ENCODE measurements around the gene NPLOC4. TPM values are rescaled to one million over a fixed set of nuclear protein-coding genes. Genes with fewer than 3 reads are reported as not detected.
A peak's percentile ranks its signal among the peaks of the same experiment; 100 is the strongest.

NPLOC4 gene
- total and polyA plus RNA-seq, 8 donors = 50.5 to 122 (median 56.5) TPM

DNA sequence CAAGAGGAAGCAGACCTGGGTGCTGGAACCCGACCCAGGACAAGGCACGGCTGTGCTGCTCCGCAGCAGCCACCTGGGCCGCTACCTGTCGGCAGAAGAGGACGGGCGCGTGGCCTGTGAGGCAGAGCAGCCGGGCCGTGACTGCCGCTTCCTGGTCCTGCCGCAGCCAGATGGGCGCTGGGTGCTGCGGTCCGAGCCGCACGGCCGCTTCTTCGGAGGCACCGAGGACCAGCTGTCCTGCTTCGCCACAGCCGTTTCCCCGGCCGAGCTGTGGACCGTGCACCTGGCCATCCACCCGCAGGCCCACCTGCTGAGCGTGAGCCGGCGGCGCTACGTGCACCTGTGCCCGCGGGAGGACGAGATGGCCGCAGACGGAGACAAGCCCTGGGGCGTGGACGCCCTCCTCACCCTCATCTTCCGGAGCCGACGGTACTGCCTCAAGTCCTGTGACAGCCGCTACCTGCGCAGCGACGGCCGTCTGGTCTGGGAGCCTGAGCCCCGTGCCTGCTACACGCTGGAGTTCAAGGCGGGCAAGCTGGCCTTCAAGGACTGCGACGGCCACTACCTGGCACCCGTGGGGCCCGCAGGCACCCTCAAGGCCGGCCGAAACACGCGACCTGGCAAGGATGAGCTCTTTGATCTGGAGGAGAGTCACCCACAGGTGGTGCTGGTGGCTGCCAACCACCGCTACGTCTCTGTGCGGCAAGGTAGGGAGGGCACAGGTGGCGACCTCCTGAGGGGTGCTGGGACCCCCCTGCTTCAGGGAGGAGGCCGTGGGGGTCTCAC lies 108.1 kb downstream of the NPLOC4 start:
- Histone ChIP-seq H3K9me3 (no peaks in the 10 kb centered on the region), H3K4me1 (peaks cover 0 to 6% of the 10 kb centered on the region in 2 donors), H3K27ac (no peak overlapping the region), H3K36me3 (no peaks in the 10 kb centered on the region), H3K4me3 (no peak overlapping the region), H3K27me3 (peaks cover 5 to 69% of the 10 kb centered on the region in 2 donors)
- peak in 1 of 4 donors; percentile 73 for DNase-seq
- ATAC-seq = no peak
- intact Hi-C loops (cut with DNase I) = no loop called here
- TF ChIP-seq, protein P1, sequence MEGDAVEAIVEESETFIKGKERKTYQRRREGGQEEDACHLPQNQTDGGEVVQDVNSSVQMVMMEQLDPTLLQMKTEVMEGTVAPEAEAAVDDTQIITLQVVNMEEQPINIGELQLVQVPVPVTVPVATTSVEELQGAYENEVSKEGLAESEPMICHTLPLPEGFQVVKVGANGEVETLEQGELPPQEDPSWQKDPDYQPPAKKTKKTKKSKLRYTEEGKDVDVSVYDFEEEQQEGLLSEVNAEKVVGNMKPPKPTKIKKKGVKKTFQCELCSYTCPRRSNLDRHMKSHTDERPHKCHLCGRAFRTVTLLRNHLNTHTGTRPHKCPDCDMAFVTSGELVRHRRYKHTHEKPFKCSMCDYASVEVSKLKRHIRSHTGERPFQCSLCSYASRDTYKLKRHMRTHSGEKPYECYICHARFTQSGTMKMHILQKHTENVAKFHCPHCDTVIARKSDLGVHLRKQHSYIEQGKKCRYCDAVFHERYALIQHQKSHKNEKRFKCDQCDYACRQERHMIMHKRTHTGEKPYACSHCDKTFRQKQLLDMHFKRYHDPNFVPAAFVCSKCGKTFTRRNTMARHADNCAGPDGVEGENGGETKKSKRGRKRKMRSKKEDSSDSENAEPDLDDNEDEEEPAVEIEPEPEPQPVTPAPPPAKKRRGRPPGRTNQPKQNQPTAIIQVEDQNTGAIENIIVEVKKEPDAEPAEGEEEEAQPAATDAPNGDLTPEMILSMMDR (IDR thresholded peaks at IDR 0.05) = no peak

DNA sequence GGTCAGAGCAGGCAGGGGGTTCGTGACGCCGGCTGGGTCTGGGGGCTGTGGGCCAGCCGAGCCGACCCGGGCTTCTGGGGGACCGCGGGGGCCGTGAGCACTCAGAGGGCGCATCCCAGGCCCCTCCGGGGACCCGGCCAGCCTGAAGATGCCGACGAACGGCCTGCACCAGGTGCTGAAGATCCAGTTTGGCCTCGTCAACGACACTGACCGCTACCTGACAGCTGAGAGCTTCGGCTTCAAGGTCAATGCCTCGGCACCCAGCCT lies 108.6 kb downstream of the NPLOC4 start:
- Histone ChIP-seq H3K9me3 (no peaks in the 10 kb centered on the region), H3K27me3 (peaks cover 5 to 69% of the 10 kb centered on the region in 2 donors), H3K4me1 (peaks cover 0 to 6% of the 10 kb centered on the region in 2 donors), H3K27ac (no peak overlapping the region), H3K4me3 (no peak overlapping the region), H3K36me3 (no peaks in the 10 kb centered on the region)
- ATAC-seq (no peak), DNase-seq (peak in 1 of 4 donors; percentile 69)
- intact Hi-C loops (cut with DNase I) = no loop called here
- TF ChIP-seq, protein P1 (IDR thresholded peaks at IDR 0.05) = no peak

DNA sequence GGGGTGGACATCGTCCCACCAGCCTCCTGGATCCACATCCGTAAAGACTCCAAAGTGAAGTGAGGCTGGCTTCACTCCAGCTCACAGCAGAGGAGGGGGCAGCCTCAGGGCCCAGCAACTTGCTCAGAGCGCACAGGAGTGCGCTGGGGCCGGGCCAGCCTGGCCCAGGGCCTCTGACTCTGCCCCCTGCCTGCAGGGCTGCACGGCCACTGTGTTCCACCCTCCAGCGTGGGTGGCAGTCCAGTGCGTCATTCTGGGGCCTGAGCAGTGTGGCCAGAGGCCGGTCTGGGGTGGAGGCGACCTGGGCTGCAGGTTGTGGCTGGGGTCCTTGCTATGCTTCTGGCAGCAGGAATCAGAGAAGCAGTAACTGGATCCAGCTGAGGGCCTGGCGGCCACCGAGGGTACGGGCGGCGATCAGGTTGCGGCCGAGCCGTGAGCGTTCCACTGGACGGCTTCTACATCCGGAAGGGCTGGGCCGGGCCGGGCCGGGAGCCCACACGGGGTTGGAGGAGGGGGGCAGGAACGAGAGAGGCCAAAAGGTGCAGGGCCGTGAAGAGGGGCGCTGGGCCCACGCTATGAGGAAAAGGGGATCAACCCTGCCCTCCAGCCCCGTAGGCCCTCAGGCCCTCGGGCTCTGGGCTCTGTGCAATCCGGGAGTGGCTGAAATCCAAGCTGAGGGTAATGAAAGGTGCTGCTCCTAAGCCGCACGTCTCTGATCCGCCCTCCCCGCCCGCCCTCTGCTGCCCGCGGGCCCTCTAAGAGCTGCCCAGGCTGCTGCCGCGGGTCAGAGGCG lies 109.1 kb downstream of the NPLOC4 start, which contains the start of gene FSCN2:
Gene FSCN2, plus strand, starts transcription at position 787 of the 793 bp plus-strand sequence. CDS start 155 bp downstream, outside the sequence.
- Histone ChIP-seq H3K36me3 (no peaks in the 10 kb centered on the region), H3K4me3 (no peak within 1 kb of the TSS), H3K27ac (no peak within 1 kb of the TSS), H3K9me3 (no peaks in the 10 kb centered on the region), H3K27me3 (peaks cover 5 to 69% of the 10 kb centered on the region in 2 donors), H3K4me1 (peaks cover 0 to 6% of the 10 kb centered on the region in 2 donors)
- DNase-seq (peak in 1 of 4 donors; percentile 80), ATAC-seq (peak; percentile 89)
- intact Hi-C loops (cut with DNase I) = no loop called here
- TF ChIP-seq, protein P1 (IDR thresholded peaks at IDR 0.05) = no peak

DNA sequence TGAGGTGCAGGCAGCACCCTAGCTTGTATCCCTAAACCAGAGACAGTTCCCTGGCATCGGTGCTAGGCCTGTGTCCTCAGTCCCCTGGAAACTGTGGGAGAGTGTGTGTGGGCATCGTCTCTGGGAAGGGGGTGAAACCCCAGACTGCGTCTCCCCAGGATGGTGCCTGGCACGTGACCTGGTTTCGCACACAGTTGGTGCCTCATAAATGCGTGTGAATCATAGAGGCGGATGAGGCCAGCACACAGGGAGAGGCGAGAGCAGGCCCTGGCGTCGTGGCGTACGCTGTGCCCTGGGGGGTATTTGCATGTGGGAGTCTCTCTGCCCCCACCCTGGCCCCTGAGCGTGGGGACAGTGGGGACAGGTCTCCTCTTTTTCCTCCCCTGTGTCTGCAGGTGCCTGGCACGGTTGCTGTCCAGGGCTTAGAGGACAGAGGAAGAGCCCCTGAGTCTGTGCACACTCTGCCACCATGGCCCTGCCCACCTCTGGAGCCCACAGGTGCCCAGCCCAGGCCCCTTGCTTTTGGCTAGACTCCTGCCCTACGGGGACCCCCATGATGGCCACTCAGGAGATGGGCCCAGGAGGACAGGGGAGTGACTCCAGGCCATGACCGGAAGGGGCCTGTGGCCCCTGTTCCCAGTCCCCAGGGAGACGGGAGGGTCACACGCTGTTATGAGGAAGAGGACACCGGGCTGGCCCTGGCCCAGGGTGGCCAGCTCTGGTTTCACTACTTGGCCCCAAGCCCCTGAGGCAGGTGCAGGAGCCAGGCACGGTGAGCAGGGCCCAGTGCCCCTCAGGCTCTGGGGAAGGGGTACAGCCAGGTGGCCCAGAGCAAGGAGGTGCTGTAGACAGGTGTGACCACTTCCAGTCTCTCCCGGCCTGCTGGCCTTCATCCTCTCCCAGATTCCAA lies 110.0 kb downstream of the NPLOC4 start:
- no peaks in the 10 kb centered on the region for H3K9me3 ChIP-seq
- H3K4me3 ChIP-seq = no peak overlapping the region
- ATAC-seq (no peak), DNase-seq (peak in 1 of 4 donors; percentile 48)
- intact Hi-C loops (cut with DNase I) = no loop called here
- no peak overlapping the region for H3K27ac ChIP-seq
- no peaks in the 10 kb centered on the region for H3K36me3 ChIP-seq
- peaks cover 0 to 6% of the 10 kb centered on the region in 2 donors for H3K4me1 ChIP-seq
- TF ChIP-seq, protein P1 (IDR thresholded peaks at IDR 0.05) = no peak
- H3K27me3 ChIP-seq = peaks cover 5 to 73% of the 10 kb centered on the region in 2 donors
